Hepatocyte (in vitro differentiated cells): Measurements from ENCODE around the gene SLC9A2.

Experiments
- EZH2phosphoT487 ChIP-seq: fragments of 200-600 bp; sonication (generic); IDR thresholded peaks from one replicate; pipeline ENCODE4 v1.6.1; 2018; ENCODE audit warnings: antibody characterized with exemption, mild to moderate bottlenecking, low read depth, moderate library complexity; ENCODE audit not compliant: unreplicated experiment, severe bottlenecking
- TF ChIP-seq, protein P1 (sequence below): fragments of 200-600 bp; sonication (generic); IDR thresholded peaks from 2 replicates; pipeline ENCODE4 v1.5.1; 2016; ENCODE audit warnings: antibody characterized with exemption, mild to moderate bottlenecking; ENCODE audit not compliant: poor library complexity

DNA sequence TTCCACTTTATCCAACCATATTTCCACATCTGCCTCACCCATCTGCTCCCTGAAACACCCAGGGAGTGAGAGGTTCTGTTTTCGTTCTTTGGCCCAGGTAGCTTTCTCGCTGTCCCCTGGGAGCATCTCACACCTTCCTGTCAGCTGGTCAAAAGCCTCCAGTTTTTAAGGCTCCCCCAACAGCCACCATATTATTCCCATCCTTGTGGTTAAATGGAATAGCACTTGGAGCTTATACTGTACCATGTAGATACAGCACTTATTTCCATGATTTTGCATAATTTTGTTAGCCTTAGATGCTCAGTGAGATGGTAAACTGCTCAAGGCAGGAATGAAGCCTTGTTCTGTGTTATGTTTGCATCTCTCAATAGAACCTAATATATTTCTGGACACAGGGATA lies 84.0 kb downstream of the SLC9A2 start:
- no peak for TF ChIP-seq EZH2phosphoT487
- TF ChIP-seq, protein P1, sequence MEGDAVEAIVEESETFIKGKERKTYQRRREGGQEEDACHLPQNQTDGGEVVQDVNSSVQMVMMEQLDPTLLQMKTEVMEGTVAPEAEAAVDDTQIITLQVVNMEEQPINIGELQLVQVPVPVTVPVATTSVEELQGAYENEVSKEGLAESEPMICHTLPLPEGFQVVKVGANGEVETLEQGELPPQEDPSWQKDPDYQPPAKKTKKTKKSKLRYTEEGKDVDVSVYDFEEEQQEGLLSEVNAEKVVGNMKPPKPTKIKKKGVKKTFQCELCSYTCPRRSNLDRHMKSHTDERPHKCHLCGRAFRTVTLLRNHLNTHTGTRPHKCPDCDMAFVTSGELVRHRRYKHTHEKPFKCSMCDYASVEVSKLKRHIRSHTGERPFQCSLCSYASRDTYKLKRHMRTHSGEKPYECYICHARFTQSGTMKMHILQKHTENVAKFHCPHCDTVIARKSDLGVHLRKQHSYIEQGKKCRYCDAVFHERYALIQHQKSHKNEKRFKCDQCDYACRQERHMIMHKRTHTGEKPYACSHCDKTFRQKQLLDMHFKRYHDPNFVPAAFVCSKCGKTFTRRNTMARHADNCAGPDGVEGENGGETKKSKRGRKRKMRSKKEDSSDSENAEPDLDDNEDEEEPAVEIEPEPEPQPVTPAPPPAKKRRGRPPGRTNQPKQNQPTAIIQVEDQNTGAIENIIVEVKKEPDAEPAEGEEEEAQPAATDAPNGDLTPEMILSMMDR = no peak
